SK-N-MC (cell line): ENCODE data around the gene TNRC6A.

Experiments
- EZH2 ChIP-seq: fragments of 200-600 bp; sonication (generic); IDR thresholded peaks from one replicate; pipeline ENCODE4 v1.6.1; 2017; ENCODE audit warnings: antibody characterized with exemption
- FOXP2 ChIP-seq: optimal IDR thresholded peaks from 2 replicates; pipeline ENCODE3; 2011; ENCODE audit warnings: mild to moderate bottlenecking, moderate library complexity; ENCODE audit not compliant: insufficient read depth; ENCODE audit errors: extremely low read length, control extremely low read depth
- POLR2AphosphoS5 ChIP-seq: IDR thresholded peaks from 2 replicates; pipeline ENCODE4 v1.6.1; 2012; ENCODE audit warnings: mild to moderate bottlenecking, low read depth, low read length, borderline replicate concordance

DNA sequence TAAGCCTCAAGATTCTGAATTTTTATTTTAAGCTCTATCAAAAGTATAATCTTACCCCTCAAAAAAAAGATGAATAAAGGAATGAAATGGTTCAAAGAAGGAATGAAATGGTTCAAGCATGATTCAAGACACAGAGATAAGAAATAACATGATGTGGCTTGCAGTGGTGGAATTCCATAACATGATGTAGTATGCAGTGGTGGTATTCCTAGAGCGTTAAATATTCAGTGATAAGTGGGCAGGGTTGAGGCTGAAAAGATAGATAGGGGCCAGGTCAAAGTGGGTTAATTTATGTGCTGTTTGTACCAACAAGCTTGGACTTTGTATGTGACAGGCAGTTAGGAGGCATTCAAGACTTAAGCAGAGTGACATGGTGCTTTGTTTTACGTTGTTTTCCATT, 29.6 kb downstream of the TNRC6A start:
- TF ChIP-seq EZH2, result no peak
- no peak for TF ChIP-seq POLR2AphosphoS5
- no peak for TF ChIP-seq FOXP2
